Ammon's horn (tissue), 1 donor: ENCODE measurements around the gene VAV3.
A peak's percentile ranks its signal among the peaks of the same experiment; 100 is the strongest.

Experiments used
- DNase-seq: peaks from one replicate; pipeline ENCODE4 v3.0.0-alpha.2; 2016; ENCODE audit warnings: low spot score

VAV3 gene

DNA sequence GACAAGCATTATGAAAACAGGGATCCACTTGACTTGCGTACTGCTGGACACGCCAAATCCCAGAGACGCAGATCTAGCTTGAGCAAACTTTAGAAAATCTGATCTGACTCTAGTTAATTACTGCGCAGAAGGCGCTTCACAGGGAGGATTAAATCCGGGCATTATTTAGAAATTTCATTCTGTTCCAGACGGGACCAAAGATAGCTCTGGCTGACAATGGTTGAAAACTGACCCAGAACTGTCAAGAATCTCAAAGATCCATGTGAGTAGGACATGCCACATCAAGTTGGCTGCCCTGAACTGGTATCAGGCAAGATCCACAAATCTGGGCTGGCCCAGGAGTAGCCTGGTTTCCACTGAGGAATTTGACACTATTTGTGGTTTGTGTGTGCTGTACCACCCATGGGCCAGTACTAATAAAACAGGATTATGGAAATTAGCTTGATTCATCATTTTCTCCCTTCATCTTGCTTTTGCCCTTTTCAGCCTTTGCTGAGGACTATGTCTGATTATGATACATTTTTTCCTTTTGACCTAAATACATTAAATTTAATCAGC, 171.0 kb downstream of the VAV3 start:
- DNase-seq, result no peak

DNA sequence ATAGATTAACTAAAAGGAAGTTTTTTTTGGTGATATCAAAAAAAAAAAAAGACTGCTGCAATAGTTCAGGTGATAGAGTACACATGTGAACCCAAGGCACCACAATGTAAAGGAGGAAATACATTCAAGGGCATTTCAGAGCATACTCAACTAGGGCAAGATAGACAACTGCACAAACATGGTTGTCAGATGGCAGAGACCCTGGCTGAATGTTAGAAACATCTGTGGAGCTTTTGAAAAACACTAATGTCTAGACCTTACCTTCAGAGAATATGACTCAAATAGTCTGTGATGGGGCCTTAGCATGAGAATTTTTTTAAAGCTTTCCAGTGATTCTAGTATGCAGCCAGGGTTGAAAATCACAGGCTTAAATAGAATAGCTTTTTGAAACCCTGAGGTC, 173.6 kb downstream of the VAV3 start:
- DNase-seq, result no peak

DNA sequence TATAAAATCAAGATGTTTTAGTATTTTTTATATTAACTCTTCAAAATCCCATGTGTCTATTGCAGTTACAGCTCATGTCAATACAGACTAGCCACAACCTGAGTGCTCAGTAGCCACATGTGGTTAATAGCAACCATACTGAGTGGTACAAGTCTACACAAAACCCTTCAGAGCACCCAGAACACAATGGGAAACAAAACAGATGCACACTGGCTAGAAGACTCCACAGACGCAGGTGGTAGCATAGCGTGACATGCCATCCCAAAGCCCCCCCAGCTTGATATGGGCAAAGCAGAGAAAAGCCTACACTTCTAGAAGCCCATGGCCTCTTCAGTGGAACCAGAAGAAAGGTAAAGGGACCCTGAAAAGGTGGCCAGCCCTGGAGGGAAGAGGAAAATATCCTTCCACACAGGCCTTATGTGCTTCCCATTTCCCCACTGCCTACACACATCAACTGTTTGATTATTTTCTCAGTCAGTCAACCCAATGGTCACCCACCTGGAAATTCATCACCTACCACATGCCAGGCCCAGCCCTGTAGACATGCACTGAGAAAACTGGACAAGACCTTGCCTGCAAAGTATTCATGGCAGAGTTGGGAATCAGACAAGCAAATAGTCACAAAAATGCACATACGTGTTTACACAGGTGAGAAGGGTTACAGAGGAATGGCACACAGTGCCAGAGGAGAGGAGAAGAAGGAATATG, 175.0 kb downstream of the VAV3 start:
- no peak for DNase-seq

DNA sequence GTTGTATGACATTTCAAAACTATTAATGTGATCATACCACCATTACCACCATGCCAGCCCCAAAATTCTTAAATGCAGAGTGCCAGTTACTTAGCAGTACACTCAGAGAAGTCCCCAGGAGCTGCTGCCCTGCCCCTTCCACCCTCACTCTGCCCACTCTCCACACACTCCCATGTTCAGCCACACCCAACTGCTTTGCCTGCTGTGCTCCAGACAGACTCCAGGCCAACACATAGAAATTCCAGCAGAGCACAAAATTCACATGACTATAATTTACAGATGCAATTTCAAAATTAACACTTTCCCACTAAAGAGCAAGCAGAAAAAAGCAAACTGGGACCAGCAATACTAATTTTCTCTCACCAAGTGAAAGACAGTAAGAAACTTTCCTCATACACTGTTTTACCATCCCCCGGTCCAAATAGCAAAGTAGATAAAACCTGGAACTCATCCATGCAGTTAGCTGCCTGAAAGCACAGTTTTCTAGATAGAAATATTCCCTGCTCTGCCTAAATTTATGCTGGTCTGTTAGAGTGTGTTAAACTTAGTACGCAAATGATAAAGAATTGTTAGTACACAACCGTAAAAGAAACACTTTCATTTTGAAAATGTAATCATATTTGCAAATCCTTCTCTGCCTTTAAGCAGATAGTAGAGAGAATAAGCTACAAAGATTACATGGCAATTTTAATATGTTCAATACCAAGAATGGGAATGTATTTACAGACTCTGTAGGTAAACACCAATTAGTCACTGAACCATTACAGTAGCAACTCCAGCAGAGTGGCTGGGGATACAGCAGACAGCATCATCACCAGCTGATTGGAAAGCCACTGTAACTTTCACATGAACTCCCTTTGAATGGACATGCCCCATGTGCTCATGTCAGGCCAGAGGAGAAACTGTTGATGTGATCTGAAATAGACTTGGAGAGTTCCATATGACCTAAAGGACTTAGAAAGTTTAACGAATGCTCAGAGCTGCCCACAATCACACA, 176.5 kb downstream of the VAV3 start:
- DNase-seq, result no peak

- DNase-seq, result no peak
Observed at GRCh38 chr1:107787299-107787698, 177.7 kb downstream of the VAV3 start.

- no peak for DNase-seq
Observed at GRCh38 chr1:107786203-107786845, 178.7 kb downstream of the VAV3 start.

DNA sequence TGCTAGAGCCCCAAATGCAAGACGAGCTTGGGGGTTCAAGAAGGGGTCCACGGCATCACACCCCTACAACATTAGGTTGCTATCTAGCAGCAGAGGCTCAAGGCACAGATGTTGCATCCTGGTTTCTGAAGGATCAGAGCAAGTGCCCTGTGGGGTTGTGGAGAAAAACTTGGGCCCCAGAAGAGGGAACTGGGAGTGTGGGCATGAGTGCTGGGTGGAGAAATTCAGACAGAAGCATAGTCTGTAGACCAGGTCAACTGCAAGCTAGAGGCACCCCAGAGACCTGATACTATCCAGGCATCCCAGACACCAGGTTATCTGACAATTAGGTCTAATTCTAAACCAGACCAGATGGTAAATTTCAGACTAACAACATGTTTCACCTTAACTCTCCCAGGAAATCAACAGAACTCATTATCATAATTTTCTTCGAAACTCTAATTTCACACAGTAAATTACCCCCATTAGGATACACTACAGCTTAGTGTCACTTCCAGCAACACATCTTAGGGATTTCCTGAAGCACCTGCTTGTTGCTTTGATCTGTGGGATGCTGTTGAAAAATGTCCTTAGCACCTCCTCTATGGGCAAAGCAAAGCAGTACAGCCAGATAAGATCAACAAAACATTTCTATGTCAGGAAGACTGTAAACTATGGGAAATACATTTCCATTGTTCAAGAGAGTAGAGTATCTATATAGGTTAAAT, 179.3 kb downstream of the VAV3 start:
- no peak for DNase-seq

DNA sequence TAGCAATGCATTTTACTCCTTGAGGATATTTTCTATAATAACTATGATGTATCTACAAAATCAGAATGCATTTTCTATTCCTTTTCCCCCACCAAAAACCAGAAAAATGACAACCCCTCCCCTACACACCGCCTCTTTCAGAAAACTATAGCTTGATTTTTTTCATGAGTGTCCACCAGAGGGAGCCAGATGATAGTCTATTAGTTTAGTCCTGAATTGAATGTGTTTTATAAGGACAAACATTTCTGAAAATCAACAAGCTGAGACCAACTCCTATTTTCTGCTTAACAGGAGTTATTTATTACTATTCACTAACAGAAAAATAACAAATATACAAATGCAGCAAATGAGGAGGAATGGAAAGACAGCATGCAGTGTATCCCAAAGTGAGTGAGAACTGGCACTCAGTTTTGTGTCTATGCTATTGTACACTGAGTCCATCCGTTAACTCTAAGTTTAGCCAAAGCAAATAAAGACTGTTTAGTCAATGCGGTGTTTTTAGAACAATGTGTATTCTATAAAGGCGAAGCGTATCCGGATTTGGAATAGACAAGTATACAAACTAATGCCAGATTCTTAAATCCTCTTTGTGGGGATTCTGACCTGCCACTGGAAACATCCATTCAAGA, 182.6 kb downstream of the VAV3 start:
- peak; percentile 71 for DNase-seq

- no peak for DNase-seq
Observed at GRCh38 chr1:107781245-107781644, 183.7 kb downstream of the VAV3 start.

DNA sequence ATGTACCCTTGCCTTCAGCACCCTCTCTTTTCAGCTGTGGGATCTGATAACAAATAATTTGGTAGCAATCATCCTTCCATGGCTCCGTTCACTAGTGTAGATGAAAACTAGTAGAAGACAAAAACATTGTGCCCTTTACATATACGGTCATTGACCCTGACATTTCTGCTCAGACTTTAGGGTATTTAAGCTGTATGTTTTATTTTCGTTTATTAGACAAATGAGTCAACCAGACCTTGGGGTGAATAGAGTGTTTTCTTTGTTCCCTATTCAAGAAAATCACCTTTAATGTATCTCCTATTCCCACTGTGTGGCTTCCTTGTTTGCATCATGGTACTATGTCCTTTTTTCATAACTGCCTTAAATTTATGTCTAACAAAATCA, 187.3 kb downstream of the VAV3 start:
- DNase-seq, result no peak

- no peak for DNase-seq
Observed at GRCh38 chr1:107776900-107777663, 187.9 kb downstream of the VAV3 start.

DNA sequence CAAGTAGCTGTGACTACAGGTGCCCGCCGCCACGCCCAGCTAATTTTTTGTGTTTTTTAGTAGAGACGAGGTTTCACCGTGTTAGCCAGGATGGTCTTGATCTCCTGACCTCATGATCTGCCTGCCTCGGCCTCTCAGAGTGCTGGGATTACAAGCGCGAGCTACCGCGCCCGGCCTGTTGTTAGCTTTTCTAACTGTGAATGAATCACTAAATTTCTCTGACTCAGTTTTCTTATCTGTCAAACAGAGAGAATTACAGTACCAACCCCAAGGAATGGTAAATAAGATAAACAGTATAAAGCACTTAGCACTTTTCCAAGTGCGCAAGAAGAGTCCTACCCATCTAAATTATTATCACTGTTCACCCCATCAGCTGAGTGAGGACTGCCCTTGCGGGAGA, 193.6 kb downstream of the VAV3 start:
- no peak for DNase-seq

DNA sequence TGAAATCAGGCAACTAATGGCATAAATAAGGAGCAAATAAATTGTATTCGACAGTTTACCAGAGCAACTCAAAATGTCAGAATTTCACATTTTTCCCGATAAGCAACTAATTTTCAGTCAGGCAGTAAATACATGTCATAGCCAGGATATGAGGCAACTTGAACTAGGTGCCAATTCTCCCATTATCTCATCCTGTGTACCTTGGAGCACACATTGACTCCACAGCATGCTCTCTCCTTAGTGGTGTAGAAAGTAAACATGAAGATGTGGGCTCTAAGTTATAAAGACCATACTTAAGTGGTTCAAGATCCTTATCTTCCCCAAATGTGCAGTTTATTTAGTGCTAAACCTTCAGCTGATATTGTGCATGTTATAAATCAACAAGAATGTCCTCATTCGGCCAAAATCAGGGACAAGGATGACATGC, 197.8 kb downstream of the VAV3 start:
- no peak for DNase-seq

- DNase-seq, result no peak
Observed at GRCh38 chr1:107766533-107766932, 198.4 kb downstream of the VAV3 start.

DNA sequence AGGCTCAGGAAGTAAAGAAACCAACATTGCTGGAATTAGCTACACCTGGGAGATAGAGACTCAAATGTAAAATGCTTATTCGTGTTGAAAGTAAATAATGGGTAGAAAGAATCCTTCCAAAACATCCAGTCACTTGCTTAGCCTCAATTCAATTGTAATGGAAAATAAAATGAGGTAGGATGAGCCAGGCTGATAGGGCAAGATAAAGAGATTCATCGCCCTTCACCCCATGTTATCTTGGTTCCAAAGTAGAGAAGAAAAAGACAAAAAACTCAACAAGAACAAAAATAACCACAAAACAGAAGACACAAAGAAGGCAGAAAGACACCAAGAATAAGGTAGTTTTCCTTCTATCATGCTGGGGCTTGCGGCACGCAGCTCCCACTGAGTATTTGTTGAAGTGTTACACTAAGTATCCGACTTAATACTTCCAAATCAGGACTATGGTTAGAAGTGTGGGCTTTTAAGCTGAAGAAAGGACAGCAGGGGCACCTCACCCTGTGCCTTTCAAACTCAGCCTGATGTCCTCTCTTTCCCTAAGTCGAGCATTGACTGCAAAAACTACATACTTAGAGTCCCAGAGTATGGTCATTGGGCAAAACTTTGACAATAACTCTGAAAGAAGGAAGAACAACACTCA, 202.1 kb downstream of the VAV3 start:
- DNase-seq, result no peak

DNA sequence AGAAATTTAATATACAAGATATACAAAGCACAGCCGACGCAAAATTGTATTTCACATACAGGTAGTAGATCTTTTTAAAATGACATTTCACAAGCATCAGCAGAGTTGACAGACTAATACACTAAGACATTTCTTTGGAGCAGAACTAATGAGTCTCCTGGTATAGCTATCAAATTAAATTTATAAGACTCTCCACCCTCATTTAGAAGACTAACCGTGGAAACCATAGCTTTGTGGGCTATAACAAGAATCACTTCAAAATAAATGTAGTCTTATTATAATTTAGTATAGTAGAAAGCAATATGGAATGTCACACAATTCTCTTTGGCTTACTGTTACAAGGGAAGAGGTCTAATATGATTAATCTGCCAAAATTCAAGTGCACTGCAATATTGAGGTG, 204.9 kb downstream of the VAV3 start:
- DNase-seq, result no peak

DNA sequence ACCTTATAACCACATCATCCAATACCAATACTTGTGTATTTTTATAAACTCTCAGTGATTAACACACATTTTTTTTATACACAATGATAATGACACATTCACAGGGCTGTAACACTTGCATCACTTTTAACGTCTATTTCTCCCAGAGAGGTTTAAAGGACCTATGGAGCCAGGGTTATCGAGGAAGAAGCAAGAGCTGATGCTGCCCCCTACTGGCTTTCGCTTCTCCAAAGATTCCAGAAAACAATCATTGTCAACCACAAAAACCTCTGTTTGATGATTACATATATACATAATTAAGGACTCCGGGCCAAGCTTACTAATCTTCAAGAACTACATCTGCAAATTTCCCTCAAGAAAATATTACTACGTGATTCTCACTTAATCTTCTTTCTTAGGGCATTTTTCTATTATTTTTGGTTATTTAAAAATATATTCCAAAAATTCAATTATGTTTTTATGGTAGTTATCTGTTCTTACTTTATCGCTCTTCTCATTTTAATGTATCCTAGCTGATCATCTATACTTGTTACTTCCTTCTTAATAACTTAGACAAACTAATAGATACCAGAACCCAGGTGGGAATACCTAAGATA, 214.5 kb downstream of the VAV3 start:
- peak; percentile 68 for DNase-seq

- DNase-seq, result peak; percentile 23
Observed at GRCh38 chr1:107748531-107748930, 216.4 kb downstream of the VAV3 start.

- DNase-seq, result no peak
Observed at GRCh38 chr1:107741242-107741641, 223.7 kb downstream of the VAV3 start.

DNA sequence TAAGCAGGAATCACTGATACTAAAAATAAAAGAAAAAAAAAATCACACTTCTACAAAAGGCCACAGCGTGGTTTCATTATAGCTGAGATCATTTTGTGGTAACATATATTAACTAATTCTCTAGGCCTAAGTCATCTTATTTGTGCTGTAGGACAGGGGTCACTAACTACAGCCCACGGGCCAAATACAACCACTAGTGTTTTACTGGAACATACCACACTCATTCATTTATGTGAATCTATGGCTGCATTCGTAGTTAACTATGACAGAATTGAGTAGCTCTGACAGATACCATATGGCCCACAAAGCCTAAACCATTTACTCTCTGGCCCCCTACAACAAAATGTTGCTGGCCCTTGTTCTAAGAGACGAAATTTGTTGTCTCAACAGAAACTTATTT, 224.4 kb downstream of the VAV3 start:
- DNase-seq, result no peak
